Measurements from ENCODE around the gene RHAG. TPM values are rescaled to one million over a fixed set of nuclear protein-coding genes. Genes with fewer than 3 reads are reported as not detected.
"Not testable (repeated sequence)": the region's sequence is repeated elsewhere in the genome, so short reads cannot be mapped to it uniquely, and the experiment has no call there.

The RHAG gene
- total and polyA plus RNA-seq, 3 experiments from 2014 or later, result not detected

DNA sequence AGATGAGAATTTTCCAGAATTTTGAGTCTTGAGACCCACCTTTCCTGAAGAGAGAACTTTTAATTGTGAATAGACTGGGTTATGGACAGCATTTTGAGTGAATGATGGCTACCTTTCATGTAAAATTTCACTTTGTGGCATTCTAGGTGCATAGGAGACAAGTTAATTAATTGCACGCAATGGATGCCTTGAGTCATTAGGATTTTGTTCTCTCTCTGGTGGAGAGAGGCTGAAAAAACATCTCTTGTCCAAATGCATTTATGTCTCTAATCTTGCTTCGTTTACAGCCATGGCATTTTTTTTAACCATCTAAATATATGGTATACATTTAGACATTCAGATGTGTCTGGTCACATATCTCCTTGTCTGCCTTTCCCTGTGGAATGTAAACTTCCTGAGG is 3.1 kb downstream of the RHAG start:
- H3K4me3 Mint-ChIP-seq, result no peak overlapping the region
- no peaks in the 10 kb centered on the region for H3K27me3 ChIP-seq (ENCODE audit: insufficient read depth, low read length, poor library complexity, severe bottlenecking)
- H3K27me3 Mint-ChIP-seq, result no peaks in the 10 kb centered on the region
- ChIA-PET POLR2A (no interaction called here), CTCF (no interaction called here)
- no peak for DNase-seq
- no peaks in the 10 kb centered on the region for H3K36me3 ChIP-seq (ENCODE audit: insufficient read depth, low read length)
- H3K4me1 Mint-ChIP-seq, result no peaks in the 10 kb centered on the region
- H3K9me3 Mint-ChIP-seq, result peaks cover 0 to 1% (median 0%) of the 10 kb centered on the region in 5 donors
- no peak overlapping the region for H3K4me3 ChIP-seq (ENCODE audit: low read length)
- H3K36me3 Mint-ChIP-seq, result no peaks in the 10 kb centered on the region
- H3K9me3 ChIP-seq (ENCODE audit: low read length), result no peaks in the 10 kb centered on the region
- H3K4me1 ChIP-seq (ENCODE audit: insufficient read depth, low read length), result no peaks in the 10 kb centered on the region
- H3K27ac ChIP-seq (ENCODE audit: low read depth, low read length), result peak overlapping the region; percentile 78
- no peak overlapping the region for H3K27ac Mint-ChIP-seq

- ChIA-PET CTCF (no interaction called here), POLR2A (no interaction called here)
- Mint-ChIP-seq H3K9me3 (peaks cover 0 to 4% (median 0%) of the 10 kb centered on the region in 5 donors), H3K27ac (no peak overlapping the region), H3K27me3 (no peaks in the 10 kb centered on the region), H3K36me3 (no peaks in the 10 kb centered on the region), H3K4me1 (no peaks in the 10 kb centered on the region), H3K4me3 (no peak overlapping the region)
- no peaks in the 10 kb centered on the region for H3K36me3 ChIP-seq (ENCODE audit: insufficient read depth, low read length)
- no peak overlapping the region for H3K4me3 ChIP-seq (ENCODE audit: low read length)
- peak overlapping the region; percentile 4 for H3K27ac ChIP-seq (ENCODE audit: low read depth, low read length)
- H3K4me1 ChIP-seq (ENCODE audit: insufficient read depth, low read length), result no peaks in the 10 kb centered on the region
- H3K27me3 ChIP-seq (ENCODE audit: insufficient read depth, low read length, poor library complexity, severe bottlenecking), result no peaks in the 10 kb centered on the region
- no peak for DNase-seq
- no peaks in the 10 kb centered on the region for H3K9me3 ChIP-seq (ENCODE audit: low read length)
Measured at GRCh38 chr6:49632727-49633126, 3.9 kb downstream of the RHAG start.

DNA sequence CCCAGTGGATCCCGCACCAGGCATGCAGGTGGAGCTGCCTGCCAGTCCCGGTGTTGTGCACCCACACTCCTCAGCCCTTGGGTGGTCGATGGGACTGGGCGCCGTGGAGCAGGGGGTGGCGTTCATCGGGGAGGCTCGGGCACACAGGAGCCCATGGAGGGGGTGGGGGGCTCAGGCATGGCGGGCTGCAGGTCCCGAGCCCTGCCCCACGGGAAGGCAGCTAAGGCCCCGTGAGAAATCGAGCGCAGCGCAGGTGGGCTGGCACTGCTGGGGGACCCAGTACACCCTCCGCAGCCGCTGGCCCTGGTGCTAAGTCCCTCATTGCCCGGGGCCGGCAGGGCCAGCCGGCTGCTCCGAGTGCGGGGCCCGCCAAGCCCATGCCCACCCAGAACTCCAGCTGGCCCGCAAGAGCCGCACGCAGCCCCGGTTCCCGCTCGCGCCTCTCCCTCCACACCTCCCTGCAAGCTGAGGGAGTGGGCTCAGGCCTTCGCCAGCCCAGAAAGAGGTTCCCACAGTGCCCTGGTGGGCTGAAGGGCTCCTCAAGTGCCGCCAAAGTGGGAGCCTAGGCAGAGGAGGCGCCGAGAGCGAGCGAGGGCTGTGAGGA is 7.1 kb downstream of the RHAG start:
- H3K9me3 Mint-ChIP-seq, POLR2A ChIA-PET: not testable (repeated sequence)

DNA sequence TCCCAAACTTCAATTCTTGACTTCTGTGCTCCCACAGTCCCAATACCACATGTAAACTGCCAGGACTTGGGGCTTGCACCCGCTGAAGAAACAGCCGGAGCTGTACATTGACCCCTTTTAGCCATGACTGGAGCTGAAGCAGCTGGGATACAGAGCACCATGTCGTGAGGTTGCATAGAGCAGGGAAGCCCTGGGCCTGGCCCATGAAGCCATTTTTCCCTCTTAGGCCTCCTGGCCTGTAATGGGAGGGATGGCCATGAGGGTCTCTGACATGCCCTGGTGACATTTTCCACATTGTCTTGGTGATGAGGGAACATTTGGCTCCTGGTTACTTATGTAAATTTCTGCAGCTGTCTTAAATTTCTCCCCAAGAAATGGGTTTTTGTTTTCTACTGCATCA is 9.8 kb downstream of the RHAG start:
- Mint-ChIP-seq H3K36me3 (no peaks in the 10 kb centered on the region), H3K4me1 (no peaks in the 10 kb centered on the region), H3K27ac (no peak overlapping the region), H3K4me3 (no peak overlapping the region), H3K9me3 (peaks cover 0 to 4% (median 3%) of the 10 kb centered on the region in 5 donors), H3K27me3 (no peaks in the 10 kb centered on the region)
- no peaks in the 10 kb centered on the region for H3K9me3 ChIP-seq (ENCODE audit: low read length)
- no peaks in the 10 kb centered on the region for H3K27me3 ChIP-seq (ENCODE audit: insufficient read depth, low read length, poor library complexity, severe bottlenecking)
- H3K4me3 ChIP-seq (ENCODE audit: low read length), result no peak overlapping the region
- H3K27ac ChIP-seq (ENCODE audit: low read depth, low read length), result no peak overlapping the region
- DNase-seq, result no peak
- no peaks in the 10 kb centered on the region for H3K36me3 ChIP-seq (ENCODE audit: insufficient read depth, low read length)
- CTCF ChIA-PET, result no interaction called here
- no peaks in the 10 kb centered on the region for H3K4me1 ChIP-seq (ENCODE audit: insufficient read depth, low read length)
- POLR2A ChIA-PET, result no interaction called here

More for the DNA sequence above, 7.1 kb downstream of the RHAG start:
- H3K36me3 Mint-ChIP-seq; H3K4me3 ChIP-seq (ENCODE audit: low read length); H3K27ac Mint-ChIP-seq; CTCF ChIA-PET; DNase-seq; H3K4me1 Mint-ChIP-seq; H3K4me1 ChIP-seq (ENCODE audit: insufficient read depth, low read length); H3K9me3 ChIP-seq (ENCODE audit: low read length); H3K4me3 Mint-ChIP-seq; H3K27ac ChIP-seq (ENCODE audit: low read depth, low read length); H3K27me3 Mint-ChIP-seq; H3K27me3 ChIP-seq (ENCODE audit: insufficient read depth, low read length, poor library complexity, severe bottlenecking); H3K36me3 ChIP-seq (ENCODE audit: insufficient read depth, low read length): not testable (repeated sequence)

DNA sequence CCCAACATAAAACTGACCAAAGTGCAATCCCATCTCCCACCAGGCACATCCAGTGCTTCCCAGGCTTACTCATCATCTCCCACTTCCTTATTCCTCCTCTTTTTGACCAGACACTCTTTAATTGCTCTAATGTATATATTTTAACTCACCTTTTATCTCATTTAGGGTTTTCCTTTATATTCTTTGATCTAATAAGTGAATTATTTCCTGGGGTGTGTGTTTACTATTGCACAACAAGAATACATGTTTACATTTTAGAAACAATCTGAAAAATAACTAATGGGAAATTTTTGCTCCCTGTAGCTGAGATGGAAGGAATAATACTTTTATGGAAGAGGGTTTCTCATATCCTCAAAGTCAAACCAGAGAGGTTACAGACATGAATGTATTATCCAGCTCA is 18.4 kb downstream of the RHAG start:
- Mint-ChIP-seq H3K4me3 (no peak overlapping the region), H3K9me3 (peaks cover 0 to 4% (median 0%) of the 10 kb centered on the region in 5 donors), H3K36me3 (no peaks in the 10 kb centered on the region), H3K27me3 (no peaks in the 10 kb centered on the region), H3K4me1 (no peaks in the 10 kb centered on the region), H3K27ac (no peak overlapping the region)
- H3K9me3 ChIP-seq (ENCODE audit: low read length), result no peaks in the 10 kb centered on the region
- H3K27ac ChIP-seq (ENCODE audit: low read depth, low read length), result no peak overlapping the region
- H3K36me3 ChIP-seq (ENCODE audit: insufficient read depth, low read length), result no peaks in the 10 kb centered on the region
- POLR2A ChIA-PET, result no interaction called here
- no peaks in the 10 kb centered on the region for H3K27me3 ChIP-seq (ENCODE audit: insufficient read depth, low read length, poor library complexity, severe bottlenecking)
- CTCF ChIA-PET, result no interaction called here
- H3K4me3 ChIP-seq (ENCODE audit: low read length), result no peak overlapping the region
- no peaks in the 10 kb centered on the region for H3K4me1 ChIP-seq (ENCODE audit: insufficient read depth, low read length)
- DNase-seq, result no peak

DNA sequence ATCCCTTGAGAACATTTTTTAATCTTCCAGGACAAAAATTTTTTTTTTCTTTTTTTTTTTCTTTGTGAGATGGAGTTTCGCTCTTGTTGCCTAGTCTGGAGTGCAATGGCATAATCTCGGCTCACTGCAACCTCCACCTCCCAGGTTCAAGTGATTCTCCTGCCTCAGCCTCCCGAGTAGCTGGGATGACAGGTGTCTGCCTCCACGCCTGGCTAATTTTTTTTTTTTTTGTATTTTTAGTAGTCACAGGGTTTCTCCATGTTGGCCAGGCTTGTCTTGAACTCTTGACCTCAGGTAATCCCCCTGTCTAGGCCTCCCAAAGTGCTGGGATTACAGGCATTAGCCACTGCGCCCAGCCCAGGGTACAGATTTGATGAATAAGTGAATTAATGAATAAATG is 22.5 kb downstream of the RHAG start:
- H3K4me3 Mint-ChIP-seq, POLR2A ChIA-PET: not testable (repeated sequence)

DNA sequence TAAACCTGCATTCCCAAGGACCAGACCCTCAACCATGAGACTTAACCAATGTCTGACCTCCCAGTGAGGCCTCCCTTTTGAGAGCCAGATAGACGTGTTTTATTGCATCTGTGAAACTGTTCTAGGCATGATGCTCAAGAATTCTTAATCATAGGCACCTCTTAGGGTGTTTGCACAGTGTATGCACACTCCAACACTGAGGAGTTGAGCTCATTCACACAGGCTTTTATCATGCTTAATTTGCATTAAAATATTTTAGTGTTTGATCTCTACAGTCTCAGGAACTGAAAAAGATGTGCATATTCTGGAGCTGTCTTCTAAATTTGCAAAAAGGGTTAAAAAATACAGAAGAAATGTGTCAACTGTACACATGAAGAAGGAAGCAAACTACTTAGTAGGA is 27.4 kb downstream of the RHAG start:
- CTCF ChIA-PET, result no interaction called here
- no peak overlapping the region for H3K27ac Mint-ChIP-seq
- no peak for DNase-seq

More for the DNA sequence above, 22.5 kb downstream of the RHAG start:
- H3K36me3 ChIP-seq (ENCODE audit: insufficient read depth, low read length); H3K4me1 Mint-ChIP-seq; H3K27ac Mint-ChIP-seq; H3K27me3 ChIP-seq (ENCODE audit: insufficient read depth, low read length, poor library complexity, severe bottlenecking); H3K27ac ChIP-seq (ENCODE audit: low read depth, low read length); H3K27me3 Mint-ChIP-seq; H3K9me3 Mint-ChIP-seq; H3K4me1 ChIP-seq (ENCODE audit: insufficient read depth, low read length); CTCF ChIA-PET; DNase-seq; H3K4me3 ChIP-seq (ENCODE audit: low read length); H3K9me3 ChIP-seq (ENCODE audit: low read length); H3K36me3 Mint-ChIP-seq: not testable (repeated sequence)

DNA sequence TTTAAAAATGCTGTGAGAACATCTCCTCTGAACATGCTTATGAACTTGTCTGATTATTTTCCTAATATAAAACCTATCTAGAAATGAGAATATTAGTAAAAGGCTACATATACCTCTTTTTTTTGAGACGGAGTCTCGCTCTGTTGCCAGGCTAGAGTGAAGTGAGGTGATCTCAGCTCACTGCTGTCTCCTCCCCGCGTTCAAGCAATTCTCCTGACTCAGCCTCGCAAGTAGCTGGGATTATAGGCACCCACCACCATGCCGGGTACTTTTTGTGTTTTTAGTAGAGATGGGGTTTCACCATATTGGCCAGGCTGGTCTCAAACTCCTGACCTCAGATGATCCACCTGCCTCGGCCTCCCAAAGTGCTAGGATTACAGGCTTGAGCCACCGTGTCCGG is 28.4 kb downstream of the RHAG start:
- H3K9me3 Mint-ChIP-seq; H3K4me3 Mint-ChIP-seq; H3K27ac ChIP-seq (ENCODE audit: low read depth, low read length); CTCF ChIA-PET; H3K4me1 Mint-ChIP-seq; H3K27ac Mint-ChIP-seq; POLR2A ChIA-PET; H3K4me1 ChIP-seq (ENCODE audit: insufficient read depth, low read length); H3K27me3 ChIP-seq (ENCODE audit: insufficient read depth, low read length, poor library complexity, severe bottlenecking); H3K9me3 ChIP-seq (ENCODE audit: low read length); H3K36me3 Mint-ChIP-seq; DNase-seq; H3K36me3 ChIP-seq (ENCODE audit: insufficient read depth, low read length); H3K4me3 ChIP-seq (ENCODE audit: low read length): not testable (repeated sequence)
- H3K27me3 Mint-ChIP-seq, result peaks cover 5 to 10% of the 10 kb centered on the region in 2 donors

More for the DNA sequence above, 27.4 kb downstream of the RHAG start:
- Histone ChIP-seq H3K27ac (ENCODE audit: low read depth, low read length) (no peak overlapping the region), H3K27me3 (ENCODE audit: insufficient read depth, low read length, poor library complexity, severe bottlenecking) (no peaks in the 10 kb centered on the region), H3K4me1 (ENCODE audit: insufficient read depth, low read length) (no peaks in the 10 kb centered on the region), H3K36me3 (ENCODE audit: insufficient read depth, low read length) (no peaks in the 10 kb centered on the region), H3K4me3 (ENCODE audit: low read length) (no peak overlapping the region), H3K9me3 (ENCODE audit: low read length) (no peaks in the 10 kb centered on the region)
- H3K4me3 Mint-ChIP-seq, result no peak overlapping the region
- H3K27me3 Mint-ChIP-seq, result peaks cover 5 to 10% of the 10 kb centered on the region in 2 donors
- peaks cover 0 to 3% (median 0%) of the 10 kb centered on the region in 5 donors for H3K9me3 Mint-ChIP-seq
- no peaks in the 10 kb centered on the region for H3K4me1 Mint-ChIP-seq
- H3K36me3 Mint-ChIP-seq, result no peaks in the 10 kb centered on the region
- POLR2A ChIA-PET, result no interaction called here

Data from CD8-positive, alpha-beta memory T cell (primary cell).